ENCODE measurements around the gene ANKRD26. TPM values are rescaled to one million over a fixed set of nuclear protein-coding genes. Genes with fewer than 3 reads are reported as not detected.

Gene ANKRD26
- total RNA-seq, 2 donors from 2014 or later = 15.8 to 18.9 TPM

- H3K9me3 ChIP-seq (ENCODE audit: control insufficient read depth, low read length) = no peaks in the 10 kb centered on the region
- no peaks in the 10 kb centered on the region for H3K27me3 Mint-ChIP-seq (ENCODE audit: insufficient read depth)
- no peak overlapping the region for H3K27ac Mint-ChIP-seq
- H3K9ac ChIP-seq (ENCODE audit: extremely low read depth, low read length, poor library complexity, severe bottlenecking) = no peak overlapping the region
- H3K4me3 Mint-ChIP-seq = no peak overlapping the region
- no peaks in the 10 kb centered on the region for H3K9me3 Mint-ChIP-seq
- no peaks in the 10 kb centered on the region for H3K4me1 Mint-ChIP-seq
- H3K27me3 ChIP-seq (ENCODE audit: control insufficient read depth, insufficient read depth, low read length, poor library complexity, severe bottlenecking) = no peaks in the 10 kb centered on the region
- WGBS, 2 experiments (ENCODE audit: insufficient coverage in 1 of 2, insufficient read length in 1 of 2) = 95 to 100% methylated on average over 1 to 4 of the region's 4 CpGs
- no peaks in the 10 kb centered on the region for H3K36me3 ChIP-seq (ENCODE audit: control insufficient read depth, insufficient read depth, low read length)
- no peaks in the 10 kb centered on the region for H3K4me1 ChIP-seq (ENCODE audit: control insufficient read depth, insufficient read depth, low read length)
- no peak for DNase-seq
- peaks cover 6% of the 10 kb centered on the region for H3K36me3 Mint-ChIP-seq (ENCODE audit: low read depth)
- H3K27ac ChIP-seq (ENCODE audit: low read depth, low read length) = no peak overlapping the region
- H3K4me3 ChIP-seq (ENCODE audit: low read length) = no peak overlapping the region
- TF ChIP-seq CTCF (conservative IDR thresholded peaks at IDR 0.05) = no peak
Measured at GRCh38 chr10:26970667-26971066, 129.6 kb downstream of the ANKRD26 start.

GRCh38 chr10:26969145-26969926, 131.0 kb downstream of the ANKRD26 start:
- H3K4me3 Mint-ChIP-seq = no peak overlapping the region
- no peak overlapping the region for H3K27ac Mint-ChIP-seq
- H3K9ac ChIP-seq (ENCODE audit: extremely low read depth, low read length, poor library complexity, severe bottlenecking) = no peak overlapping the region
- no peaks in the 10 kb centered on the region for H3K9me3 ChIP-seq (ENCODE audit: control insufficient read depth, low read length)
- 91% methylated on average over 6 of the region's 6 CpGs; no CpG with 5 or more reads in 1 of the 2 experiments for WGBS, 2 experiments (ENCODE audit: insufficient coverage in 1 of 2, insufficient read length in 1 of 2)
- H3K9me3 Mint-ChIP-seq = no peaks in the 10 kb centered on the region
- no peaks in the 10 kb centered on the region for H3K4me1 Mint-ChIP-seq
- no peaks in the 10 kb centered on the region for H3K27me3 ChIP-seq (ENCODE audit: control insufficient read depth, insufficient read depth, low read length, poor library complexity, severe bottlenecking)
- no peak for TF ChIP-seq CTCF (conservative IDR thresholded peaks at IDR 0.05)
- H3K36me3 Mint-ChIP-seq (ENCODE audit: low read depth) = peaks cover 9% of the 10 kb centered on the region
- H3K4me1 ChIP-seq (ENCODE audit: control insufficient read depth, insufficient read depth, low read length) = no peaks in the 10 kb centered on the region
- H3K36me3 ChIP-seq (ENCODE audit: control insufficient read depth, insufficient read depth, low read length) = no peaks in the 10 kb centered on the region
- H3K4me3 ChIP-seq (ENCODE audit: low read length) = no peak overlapping the region
- DNase-seq = no peak
- no peak overlapping the region for H3K27ac ChIP-seq (ENCODE audit: low read depth, low read length)
- no peaks in the 10 kb centered on the region for H3K27me3 Mint-ChIP-seq (ENCODE audit: insufficient read depth)

- no peaks in the 10 kb centered on the region for H3K36me3 ChIP-seq (ENCODE audit: control insufficient read depth, insufficient read depth, low read length)
- no peak overlapping the region for H3K4me3 ChIP-seq (ENCODE audit: low read length)
- no peaks in the 10 kb centered on the region for H3K27me3 ChIP-seq (ENCODE audit: control insufficient read depth, insufficient read depth, low read length, poor library complexity, severe bottlenecking)
- H3K27ac ChIP-seq (ENCODE audit: low read depth, low read length) = no peak overlapping the region
- H3K9me3 Mint-ChIP-seq = no peaks in the 10 kb centered on the region
- H3K9ac ChIP-seq (ENCODE audit: extremely low read depth, low read length, poor library complexity, severe bottlenecking) = no peak overlapping the region
- no peaks in the 10 kb centered on the region for H3K27me3 Mint-ChIP-seq (ENCODE audit: insufficient read depth)
- TF ChIP-seq CTCF (conservative IDR thresholded peaks at IDR 0.05) = no peak
- no peak for DNase-seq
- no peaks in the 10 kb centered on the region for H3K9me3 ChIP-seq (ENCODE audit: control insufficient read depth, low read length)
- no peak overlapping the region for H3K27ac Mint-ChIP-seq
- no peaks in the 10 kb centered on the region for H3K4me1 ChIP-seq (ENCODE audit: control insufficient read depth, insufficient read depth, low read length)
- H3K4me3 Mint-ChIP-seq = no peak overlapping the region
- 50 to 62% methylated on average over 2 to 3 of the region's 3 CpGs for WGBS, 2 experiments (ENCODE audit: insufficient coverage in 1 of 2, insufficient read length in 1 of 2)
- H3K36me3 Mint-ChIP-seq (ENCODE audit: low read depth) = peaks cover 9% of the 10 kb centered on the region
- peaks cover 4% of the 10 kb centered on the region for H3K4me1 Mint-ChIP-seq
Measured at GRCh38 chr10:26962835-26963234, 137.5 kb downstream of the ANKRD26 start.
